SK-N-SH (cell line): ENCODE measurements around the gene RNF19B.

ENCODE experiments used
- CHD2 ChIP-seq: fragments of 150-350 bp; IDR thresholded peaks from 2 replicates; pipeline ENCODE4 v1.6.1; 2018; ENCODE audit warnings: low read length; ENCODE audit not compliant: partially characterized antibody
- EP300 ChIP-seq, 2 experiments: IDR thresholded peaks; 2 replicates each; pipeline versions ENCODE4 v1.4.0 to v1.6.1; 2012; ENCODE audit warnings: borderline replicate concordance in 1 of 2, low read depth in 1 of 2, low read length in 1 of 2
- JUND ChIP-seq: IDR thresholded peaks from 2 replicates; pipeline ENCODE4 v1.4.0; 2012
- POLR2AphosphoS5 ChIP-seq: IDR thresholded peaks from 2 replicates; pipeline ENCODE4 v1.6.1; 2012; ENCODE audit warnings: low read depth, low read length
- RFX5 ChIP-seq: IDR thresholded peaks from 2 replicates; pipeline ENCODE4 v1.6.1; 2012; ENCODE audit warnings: mild to moderate bottlenecking, improper control_type of control experiment, low read length
- SMC3 ChIP-seq: IDR thresholded peaks from 2 replicates; pipeline ENCODE4 v1.6.1; 2012; ENCODE audit warnings: low read depth, low read length, improper control_type of control experiment
- TEAD4 ChIP-seq: IDR thresholded peaks from 2 replicates; pipeline ENCODE4 v1.4.0; 2012; ENCODE audit warnings: mild to moderate bottlenecking, borderline replicate concordance; ENCODE audit not compliant: insufficient read depth
- YY1 ChIP-seq: IDR thresholded peaks from 2 replicates; pipeline ENCODE4 v1.4.0; 2012; ENCODE audit warnings: low read depth, mild to moderate bottlenecking
- TF ChIP-seq, protein P1 (sequence below): fragments of 200-600 bp; sonication (generic); IDR thresholded peaks from 2 replicates; pipeline ENCODE4 v1.6.1; 2017; ENCODE audit warnings: antibody characterized with exemption, mild to moderate bottlenecking, moderate library complexity
- TF ChIP-seq, protein P2 (sequence below): IDR thresholded peaks from 2 replicates; pipeline ENCODE4 v1.6.1; 2012; ENCODE audit warnings: mild to moderate bottlenecking, low read depth, low read length, moderate library complexity
- TF ChIP-seq, protein P3 (sequence below): IDR thresholded peaks from 2 replicates; pipeline ENCODE4 v1.4.0; 2012; ENCODE audit warnings: low read depth, borderline replicate concordance

DNA sequence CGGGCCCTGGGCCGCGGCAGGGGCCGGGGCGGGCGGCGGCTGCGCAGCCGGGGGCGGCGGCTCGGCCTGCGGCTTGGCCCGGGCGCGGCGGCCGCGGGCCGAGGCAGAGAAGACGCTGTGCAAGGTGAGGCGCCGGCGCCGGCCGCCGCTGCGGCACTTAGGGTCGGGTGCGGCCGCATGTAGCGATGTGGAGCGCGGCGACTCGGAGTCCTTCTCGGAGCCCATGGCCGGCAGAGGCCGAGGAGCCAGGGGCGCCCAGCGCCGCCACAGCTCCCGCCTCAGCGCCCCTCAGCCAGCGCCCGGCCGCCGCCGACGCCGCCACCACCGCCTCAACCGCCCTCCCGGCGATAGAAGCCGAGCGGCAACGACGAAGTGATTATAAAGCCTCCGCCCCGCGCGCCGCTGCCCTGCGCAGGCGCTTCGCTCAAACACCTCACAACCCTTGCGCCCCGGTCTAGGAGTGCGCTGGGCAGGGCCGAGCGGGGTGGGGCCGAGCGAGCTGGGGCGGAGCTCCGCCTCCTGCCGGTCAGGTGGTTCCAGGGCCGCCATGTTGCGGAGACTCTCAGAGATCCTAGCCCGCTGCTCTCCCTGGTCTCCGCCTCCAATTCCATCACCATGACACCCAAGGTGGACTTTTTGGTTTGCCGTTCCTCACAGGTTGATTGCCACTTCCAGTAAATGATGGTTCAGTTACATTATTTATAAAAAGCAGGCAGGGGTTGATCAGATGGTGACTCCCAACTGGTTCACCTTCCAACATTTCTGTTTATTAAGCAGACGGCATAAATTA is at the start of gene RNF19B:
- TF ChIP-seq JUND (no peak), SMC3 (no peak), POLR2AphosphoS5 (peak; percentile 98), CHD2 (peak; percentile 6), TEAD4 (no peak), RFX5 (no peak), EP300 (IDR thresholded peaks at IDR 0.05; ENCODE audit: borderline replicate concordance in 1 of 2, low read depth in 1 of 2, low read length in 1 of 2) (no peak; a peak in 1 of 4 replicates), YY1 (peak; percentile 91)
- TF ChIP-seq, protein P1, sequence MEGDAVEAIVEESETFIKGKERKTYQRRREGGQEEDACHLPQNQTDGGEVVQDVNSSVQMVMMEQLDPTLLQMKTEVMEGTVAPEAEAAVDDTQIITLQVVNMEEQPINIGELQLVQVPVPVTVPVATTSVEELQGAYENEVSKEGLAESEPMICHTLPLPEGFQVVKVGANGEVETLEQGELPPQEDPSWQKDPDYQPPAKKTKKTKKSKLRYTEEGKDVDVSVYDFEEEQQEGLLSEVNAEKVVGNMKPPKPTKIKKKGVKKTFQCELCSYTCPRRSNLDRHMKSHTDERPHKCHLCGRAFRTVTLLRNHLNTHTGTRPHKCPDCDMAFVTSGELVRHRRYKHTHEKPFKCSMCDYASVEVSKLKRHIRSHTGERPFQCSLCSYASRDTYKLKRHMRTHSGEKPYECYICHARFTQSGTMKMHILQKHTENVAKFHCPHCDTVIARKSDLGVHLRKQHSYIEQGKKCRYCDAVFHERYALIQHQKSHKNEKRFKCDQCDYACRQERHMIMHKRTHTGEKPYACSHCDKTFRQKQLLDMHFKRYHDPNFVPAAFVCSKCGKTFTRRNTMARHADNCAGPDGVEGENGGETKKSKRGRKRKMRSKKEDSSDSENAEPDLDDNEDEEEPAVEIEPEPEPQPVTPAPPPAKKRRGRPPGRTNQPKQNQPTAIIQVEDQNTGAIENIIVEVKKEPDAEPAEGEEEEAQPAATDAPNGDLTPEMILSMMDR = no peak
- TF ChIP-seq, protein P2, sequence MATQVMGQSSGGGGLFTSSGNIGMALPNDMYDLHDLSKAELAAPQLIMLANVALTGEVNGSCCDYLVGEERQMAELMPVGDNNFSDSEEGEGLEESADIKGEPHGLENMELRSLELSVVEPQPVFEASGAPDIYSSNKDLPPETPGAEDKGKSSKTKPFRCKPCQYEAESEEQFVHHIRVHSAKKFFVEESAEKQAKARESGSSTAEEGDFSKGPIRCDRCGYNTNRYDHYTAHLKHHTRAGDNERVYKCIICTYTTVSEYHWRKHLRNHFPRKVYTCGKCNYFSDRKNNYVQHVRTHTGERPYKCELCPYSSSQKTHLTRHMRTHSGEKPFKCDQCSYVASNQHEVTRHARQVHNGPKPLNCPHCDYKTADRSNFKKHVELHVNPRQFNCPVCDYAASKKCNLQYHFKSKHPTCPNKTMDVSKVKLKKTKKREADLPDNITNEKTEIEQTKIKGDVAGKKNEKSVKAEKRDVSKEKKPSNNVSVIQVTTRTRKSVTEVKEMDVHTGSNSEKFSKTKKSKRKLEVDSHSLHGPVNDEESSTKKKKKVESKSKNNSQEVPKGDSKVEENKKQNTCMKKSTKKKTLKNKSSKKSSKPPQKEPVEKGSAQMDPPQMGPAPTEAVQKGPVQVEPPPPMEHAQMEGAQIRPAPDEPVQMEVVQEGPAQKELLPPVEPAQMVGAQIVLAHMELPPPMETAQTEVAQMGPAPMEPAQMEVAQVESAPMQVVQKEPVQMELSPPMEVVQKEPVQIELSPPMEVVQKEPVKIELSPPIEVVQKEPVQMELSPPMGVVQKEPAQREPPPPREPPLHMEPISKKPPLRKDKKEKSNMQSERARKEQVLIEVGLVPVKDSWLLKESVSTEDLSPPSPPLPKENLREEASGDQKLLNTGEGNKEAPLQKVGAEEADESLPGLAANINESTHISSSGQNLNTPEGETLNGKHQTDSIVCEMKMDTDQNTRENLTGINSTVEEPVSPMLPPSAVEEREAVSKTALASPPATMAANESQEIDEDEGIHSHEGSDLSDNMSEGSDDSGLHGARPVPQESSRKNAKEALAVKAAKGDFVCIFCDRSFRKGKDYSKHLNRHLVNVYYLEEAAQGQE = no peak; the same call in 1 of the 2 replicates
- TF ChIP-seq, protein P3, sequence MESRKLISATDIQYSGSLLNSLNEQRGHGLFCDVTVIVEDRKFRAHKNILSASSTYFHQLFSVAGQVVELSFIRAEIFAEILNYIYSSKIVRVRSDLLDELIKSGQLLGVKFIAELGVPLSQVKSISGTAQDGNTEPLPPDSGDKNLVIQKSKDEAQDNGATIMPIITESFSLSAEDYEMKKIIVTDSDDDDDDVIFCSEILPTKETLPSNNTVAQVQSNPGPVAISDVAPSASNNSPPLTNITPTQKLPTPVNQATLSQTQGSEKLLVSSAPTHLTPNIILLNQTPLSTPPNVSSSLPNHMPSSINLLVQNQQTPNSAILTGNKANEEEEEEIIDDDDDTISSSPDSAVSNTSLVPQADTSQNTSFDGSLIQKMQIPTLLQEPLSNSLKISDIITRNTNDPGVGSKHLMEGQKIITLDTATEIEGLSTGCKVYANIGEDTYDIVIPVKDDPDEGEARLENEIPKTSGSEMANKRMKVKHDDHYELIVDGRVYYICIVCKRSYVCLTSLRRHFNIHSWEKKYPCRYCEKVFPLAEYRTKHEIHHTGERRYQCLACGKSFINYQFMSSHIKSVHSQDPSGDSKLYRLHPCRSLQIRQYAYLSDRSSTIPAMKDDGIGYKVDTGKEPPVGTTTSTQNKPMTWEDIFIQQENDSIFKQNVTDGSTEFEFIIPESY = no peak
